Measurements from ENCODE around the gene SMARCA2.

Gene SMARCA2

DNA sequence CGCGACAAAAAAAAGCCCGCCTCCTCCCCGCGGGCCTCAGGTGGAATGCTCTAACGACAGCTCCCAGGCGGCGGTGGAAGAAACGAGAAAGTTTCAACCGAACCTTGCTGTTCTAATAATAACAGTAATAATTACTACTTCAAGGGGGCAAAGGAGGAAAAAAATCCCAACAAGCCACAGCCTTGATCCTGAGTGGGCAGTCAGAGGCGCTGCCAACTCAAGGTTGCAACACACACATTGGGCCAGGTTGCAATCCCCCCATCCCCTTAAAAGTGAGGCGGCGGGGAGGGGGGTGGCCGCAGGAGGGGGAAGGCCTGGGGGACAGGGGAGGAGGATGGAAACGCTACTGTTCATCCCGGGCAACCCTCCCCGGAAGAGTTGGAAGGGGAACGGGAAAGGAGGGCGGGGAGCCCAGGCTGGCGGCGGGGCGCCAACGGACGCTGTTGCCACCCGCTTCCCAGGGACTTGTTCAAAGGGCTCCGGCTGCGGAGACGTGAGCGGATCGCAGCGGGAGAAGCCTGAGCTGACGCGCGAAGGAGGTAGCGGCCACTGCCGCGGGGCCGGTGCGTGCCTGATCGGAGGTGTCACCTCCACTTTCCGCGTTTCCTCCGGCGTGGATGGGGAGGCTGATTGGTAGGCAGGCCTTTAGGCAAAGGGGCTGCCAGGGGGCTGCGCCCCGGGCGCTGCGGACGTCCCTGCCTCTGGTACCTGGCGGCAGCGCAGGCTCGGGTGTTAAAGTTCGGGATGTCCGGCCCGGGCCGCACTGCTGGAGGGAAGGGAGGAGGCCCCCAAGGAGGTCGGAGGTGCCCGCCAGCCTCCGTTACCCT lies 647 bp downstream of the SMARCA2 start:
- peak; percentile 5 to 27 for DNase-seq (ENCODE audit: extremely low read depth in 1 of 2, low read depth in 1 of 2)

DNA sequence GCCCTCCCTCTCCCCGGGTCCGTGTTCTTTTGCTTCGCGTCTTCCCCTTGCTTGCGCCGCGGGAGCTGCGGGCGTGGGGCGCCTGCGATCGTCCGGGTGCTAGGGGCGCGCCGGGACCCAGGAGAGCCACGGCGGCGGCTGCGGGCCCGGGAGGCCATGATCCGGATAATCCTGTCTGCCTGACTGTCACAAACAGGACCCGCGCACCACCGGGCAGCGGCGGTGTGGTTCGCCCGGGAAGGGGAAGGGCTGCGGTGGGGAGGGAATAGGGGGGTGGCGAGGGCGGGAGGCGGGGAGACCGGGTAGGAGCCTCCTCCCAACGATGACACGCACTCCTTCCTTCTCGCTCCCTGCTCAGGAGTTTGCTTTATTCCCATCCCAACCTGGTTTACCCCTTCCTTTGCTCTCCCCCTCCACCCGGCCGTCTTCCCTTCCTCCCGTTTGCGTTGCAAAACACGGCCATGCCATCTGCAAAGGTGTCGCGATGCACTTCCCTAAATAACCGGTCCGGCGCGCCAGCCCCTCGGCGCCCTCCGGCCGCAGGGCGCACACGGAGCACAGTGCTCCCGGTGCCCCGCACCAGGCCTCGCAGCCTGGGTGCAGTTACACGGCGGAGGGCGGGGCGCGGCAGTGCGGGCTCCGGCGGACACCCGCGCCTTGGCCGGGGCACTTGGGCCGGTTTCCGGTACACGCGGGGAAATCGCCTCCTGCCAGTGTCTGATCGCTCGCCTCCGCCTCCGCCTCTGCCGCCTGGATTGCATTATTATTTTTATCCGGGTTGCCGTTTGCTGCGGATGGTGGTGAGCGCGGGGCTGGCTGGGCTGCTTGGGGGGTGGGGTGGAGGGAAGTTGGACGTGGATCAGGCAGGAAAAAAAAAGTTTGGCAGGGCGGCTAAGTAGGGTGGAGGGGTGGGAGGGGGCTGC lies 1.5 kb downstream of the SMARCA2 start:
- DNase-seq (ENCODE audit: extremely low read depth in 1 of 2, low read depth in 1 of 2), result peak; percentile 32 to 37

GRCh38 chr9:2017331-2018161 lies 2.4 kb downstream of the SMARCA2 start:
- DNase-seq (ENCODE audit: extremely low read depth in 1 of 2, low read depth in 1 of 2), result peak; percentile 40 to 42

DNA sequence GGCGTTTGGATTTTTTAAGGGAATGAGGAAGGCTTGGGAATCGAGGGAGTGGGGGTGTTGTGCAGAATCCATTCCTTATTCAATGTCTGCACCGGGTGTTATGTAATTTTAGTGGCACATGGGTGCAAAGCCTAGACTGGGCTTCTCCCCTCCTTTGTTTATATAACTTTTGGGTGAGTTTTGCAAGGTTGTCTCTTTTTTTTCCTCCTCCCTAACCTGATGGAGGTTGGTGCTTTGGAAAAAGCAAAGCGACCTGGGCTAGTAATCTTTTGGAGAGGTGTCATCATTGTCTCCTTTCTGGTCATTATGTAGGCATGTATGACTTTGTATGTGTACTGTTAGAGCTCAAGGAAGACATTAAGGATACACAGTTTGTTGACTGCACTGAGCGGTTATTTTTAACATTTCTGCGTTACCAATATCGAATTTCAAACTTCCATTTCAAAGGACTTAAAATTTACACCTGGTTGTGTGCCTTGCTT lies 3.1 kb downstream of the SMARCA2 start:
- DNase-seq (ENCODE audit: extremely low read depth in 1 of 2, low read depth in 1 of 2), result no peak

GRCh38 chr9:2018764-2019558 lies 3.8 kb downstream of the SMARCA2 start:
- DNase-seq (ENCODE audit: extremely low read depth in 1 of 2, low read depth in 1 of 2), result no peak

GRCh38 chr9:2019723-2020122 lies 4.6 kb downstream of the SMARCA2 start:
- DNase-seq (ENCODE audit: extremely low read depth in 1 of 2, low read depth in 1 of 2), result no peak

DNA sequence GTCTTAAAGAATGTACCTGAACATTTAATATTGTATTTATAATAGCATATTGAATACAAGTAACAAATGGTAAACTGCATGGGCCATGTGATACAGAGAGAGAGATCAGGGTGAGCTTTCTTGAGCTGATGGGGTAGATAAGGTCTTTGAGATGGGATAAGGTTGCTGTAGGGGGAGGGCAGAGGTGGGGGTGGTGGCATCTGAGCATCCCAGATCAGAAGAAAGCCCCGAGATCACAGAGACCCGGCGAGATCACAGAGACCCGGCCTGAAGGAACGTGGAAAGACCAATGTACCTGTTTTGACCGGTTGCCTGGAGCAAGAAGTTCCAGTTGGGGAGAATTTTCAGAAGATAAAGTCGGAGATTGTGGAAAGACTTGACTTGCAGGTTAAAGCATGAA lies 6.6 kb downstream of the SMARCA2 start:
- DNase-seq (ENCODE audit: extremely low read depth in 1 of 2, low read depth in 1 of 2), result no peak

- DNase-seq (ENCODE audit: extremely low read depth in 1 of 2, low read depth in 1 of 2), result no peak
These were observed 7.4 kb downstream of the SMARCA2 start for GRCh38 chr9:2022560-2022959.

- DNase-seq (ENCODE audit: extremely low read depth in 1 of 2, low read depth in 1 of 2), result no peak
These were observed 7.9 kb downstream of the SMARCA2 start for GRCh38 chr9:2023042-2023441.

- no peak for DNase-seq (ENCODE audit: extremely low read depth in 1 of 2, low read depth in 1 of 2)
These were observed 8.4 kb downstream of the SMARCA2 start for GRCh38 chr9:2023532-2023931.

DNA sequence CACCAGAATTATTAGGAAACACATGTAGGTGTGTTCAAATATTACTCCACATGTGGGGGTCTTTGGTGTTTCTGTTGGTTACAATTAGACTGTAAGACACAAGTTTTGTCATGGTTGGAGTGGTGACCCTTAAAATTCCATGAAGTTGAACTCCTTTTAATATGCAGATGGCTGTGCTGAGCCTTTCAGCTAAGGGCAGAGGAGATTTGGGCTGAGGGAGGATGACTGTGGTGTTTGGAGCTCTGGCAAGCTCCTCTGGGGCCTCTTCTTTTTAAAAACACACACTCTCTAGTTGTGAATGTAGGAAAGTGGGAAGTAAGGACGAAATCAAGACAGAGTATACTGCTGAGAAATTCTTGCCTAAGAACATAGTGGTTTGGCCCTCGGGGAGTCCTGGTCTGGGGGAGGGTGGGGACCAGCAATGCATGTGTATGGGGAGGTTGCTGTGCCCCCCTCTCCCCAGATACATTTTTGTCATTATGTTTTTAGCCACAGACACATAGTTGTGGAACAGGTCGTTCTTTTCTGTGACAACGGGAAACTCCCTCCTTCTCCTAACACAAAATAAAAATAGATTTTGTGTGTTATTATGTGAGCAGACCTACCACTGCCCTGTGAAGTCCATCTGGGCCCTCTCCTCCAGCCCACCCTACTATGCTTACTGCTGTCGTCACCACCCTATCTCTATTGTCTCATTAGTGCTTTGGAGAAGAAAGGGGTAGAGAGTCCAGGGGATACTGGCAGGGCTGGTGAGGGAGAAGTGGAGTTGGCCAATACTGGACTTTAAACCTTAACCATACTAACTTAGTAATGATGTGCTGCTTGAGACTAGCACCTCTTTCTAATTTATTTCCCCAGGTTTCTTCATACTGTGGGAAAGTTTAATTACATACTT lies 10.0 kb downstream of the SMARCA2 start:
- DNase-seq (ENCODE audit: extremely low read depth in 1 of 2, low read depth in 1 of 2), result no peak

DNA sequence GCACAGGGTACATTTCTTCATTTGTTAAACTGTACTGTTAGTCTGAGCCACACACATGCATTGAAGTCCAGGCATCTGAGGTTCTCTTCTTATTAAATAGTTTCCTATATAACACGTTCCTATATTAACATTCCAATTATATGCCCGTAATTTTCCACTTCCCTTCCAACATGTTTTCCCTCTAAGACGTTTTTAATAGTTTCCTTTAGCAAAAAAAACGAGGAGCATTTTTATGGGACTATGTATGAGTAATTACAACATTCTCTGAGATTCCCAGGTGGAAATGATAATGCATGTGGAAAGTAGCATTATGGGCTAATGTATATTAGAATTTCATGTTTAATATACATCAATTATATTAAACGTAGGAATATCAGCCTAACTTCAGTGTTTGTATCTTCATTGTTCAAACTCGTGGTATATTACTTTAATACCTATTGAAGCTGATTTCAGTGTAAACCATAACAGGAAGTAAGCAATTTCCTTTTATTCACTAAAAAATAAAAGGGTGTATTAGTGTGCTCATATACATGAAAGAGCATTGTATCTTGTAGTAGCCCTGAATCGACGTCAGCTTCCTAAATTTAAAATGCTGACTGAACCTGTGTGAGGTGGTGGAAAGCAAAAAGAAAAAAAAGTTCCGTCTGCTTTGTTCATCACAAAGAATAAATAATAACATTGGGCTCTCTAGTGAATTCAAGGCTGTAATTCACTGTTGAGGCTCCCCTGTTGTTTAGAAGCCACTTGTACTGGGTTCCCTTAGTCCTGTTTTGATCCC lies 11.3 kb downstream of the SMARCA2 start:
- DNase-seq (ENCODE audit: extremely low read depth in 1 of 2, low read depth in 1 of 2), result no peak

DNA sequence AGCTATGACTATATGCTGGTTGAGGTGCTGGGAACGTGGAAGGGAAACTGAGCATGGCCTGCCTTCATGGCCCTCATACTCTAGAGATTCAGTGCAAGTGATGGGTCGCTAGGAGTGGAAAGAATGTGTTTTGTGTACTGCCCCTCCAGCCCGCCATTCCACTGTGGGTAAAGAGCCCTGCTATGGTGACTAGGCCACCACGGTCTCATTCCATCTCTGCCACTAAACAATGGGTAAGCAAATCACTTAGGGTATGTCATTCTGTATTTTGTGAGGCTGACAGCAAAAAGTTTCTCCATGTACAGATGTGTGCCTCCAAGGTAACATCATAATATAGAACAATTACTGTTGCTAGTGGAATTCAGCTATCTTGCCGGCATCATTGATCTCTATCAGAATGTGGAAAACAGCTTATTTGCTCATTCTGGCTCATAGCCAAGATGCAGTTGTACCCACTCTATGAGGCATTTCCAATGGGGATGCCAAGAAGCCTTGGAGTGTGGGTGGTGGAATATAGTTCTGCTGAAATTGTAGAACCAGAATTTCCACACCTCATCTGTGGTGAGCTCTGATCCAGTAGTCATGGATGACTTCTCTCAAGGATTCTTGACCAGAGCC lies 12.5 kb downstream of the SMARCA2 start:
- no peak for DNase-seq (ENCODE audit: extremely low read depth in 1 of 2, low read depth in 1 of 2)

- no peak for DNase-seq (ENCODE audit: extremely low read depth in 1 of 2, low read depth in 1 of 2)
These were observed 13.7 kb downstream of the SMARCA2 start for GRCh38 chr9:2028888-2029287.

DNA sequence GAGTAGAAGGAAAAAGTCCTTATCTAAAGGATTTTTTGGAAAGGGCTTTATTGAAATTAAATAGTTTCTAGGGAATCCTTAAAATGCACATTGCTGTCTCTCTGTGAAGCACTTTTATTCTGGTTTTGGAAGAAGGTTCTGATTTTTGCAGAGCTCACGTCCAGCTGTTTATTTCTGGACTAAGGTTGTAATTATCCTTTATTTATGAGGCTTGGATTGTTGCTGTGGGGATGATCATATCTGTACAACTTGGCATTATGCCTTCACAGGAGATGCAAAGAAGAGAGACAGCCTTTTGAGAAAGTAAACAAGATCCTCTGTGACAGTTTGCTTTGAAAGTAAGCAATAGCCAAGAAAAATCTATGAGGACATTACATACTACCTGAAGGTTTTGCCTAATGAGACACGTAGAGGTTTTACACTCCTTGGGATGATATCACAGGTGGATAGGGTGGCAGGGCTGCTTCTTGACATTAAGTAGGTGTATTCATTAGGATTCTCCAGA lies 14.6 kb downstream of the SMARCA2 start:
- no peak for DNase-seq (ENCODE audit: extremely low read depth in 1 of 2, low read depth in 1 of 2)

DNA sequence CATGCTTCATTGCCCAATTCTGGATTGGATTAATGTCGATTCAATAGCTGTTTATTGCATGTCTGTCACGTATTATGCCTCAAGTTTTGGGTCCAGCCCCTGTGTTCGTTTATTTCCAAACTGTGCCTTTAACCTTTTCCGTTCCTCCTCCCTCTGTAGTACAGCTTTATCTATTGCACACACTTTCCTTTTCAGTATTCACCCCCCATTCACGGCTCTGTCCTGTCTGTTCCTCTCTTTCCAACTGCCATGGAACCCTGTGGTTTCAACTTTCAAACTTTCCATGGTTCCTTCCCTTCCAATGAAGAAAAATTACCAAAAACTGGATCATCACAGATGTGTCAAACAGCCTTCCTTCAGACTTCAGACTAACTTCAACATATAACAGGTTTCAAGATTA lies 17.1 kb downstream of the SMARCA2 start:
- DNase-seq (ENCODE audit: extremely low read depth in 1 of 2, low read depth in 1 of 2), result no peak

DNA sequence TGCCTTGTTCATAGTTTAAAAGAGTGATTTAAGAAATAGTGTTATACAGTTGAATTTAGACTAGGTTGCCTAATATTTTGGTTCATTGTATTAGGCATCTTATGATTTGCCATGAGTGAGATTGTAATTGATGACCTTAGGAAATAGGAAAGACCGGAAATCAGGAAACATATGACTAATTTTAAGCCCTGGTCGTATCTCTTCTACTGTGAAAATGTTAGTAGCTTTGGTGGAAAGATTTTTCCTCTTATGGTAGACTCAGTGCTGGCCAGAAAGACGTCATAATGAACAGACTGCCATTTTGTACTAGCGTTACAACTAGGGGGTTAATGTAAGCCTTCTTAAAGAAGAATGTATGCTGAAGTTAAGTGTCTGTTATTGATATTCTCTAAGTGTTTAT lies 21.7 kb downstream of the SMARCA2 start:
- DNase-seq (ENCODE audit: extremely low read depth in 1 of 2, low read depth in 1 of 2), result no peak

Measured in stimulated activated CD8-positive, alpha-beta memory T cell treated with anti-CD3 and anti-CD28 coated beads, Interleukin-7, amount 100 ng/mL, for 48 hours (primary cell).